A549 (cell line): ENCODE measurements around the gene ZNF22. TPM values are rescaled to one million over a fixed set of nuclear protein-coding genes. Genes with fewer than 3 reads are reported as not detected.

Source experiments
- ATAC-seq, 2 experiments: fragments of 200-7000 bp in 1 of 2; fragments of >200 bp in 1 of 2; cut with Nextera tagmentation in 1 of 2; cut with Tn5 transposase in 1 of 2; 3 replicates each; pipeline versions ENCODE4 v1.8.0 to v1.9.1; 2018 to 2020; ENCODE audit warnings: mild to moderate bottlenecking in 1 of 2, moderate library complexity in 1 of 2
- CTCF ChIA-PET: fragments of 300-600 bp; sonication (Branson Sonifier 250); formaldehyde crosslinking; extraction: SDS; loops from one replicate; lab custom pipeline; 2021; ENCODE audit warnings: antibody characterized with exemption, inconsistent platforms; lab: Yijun Ruan, JAX
- POLR2A ChIA-PET: fragments of 350-600 bp; formaldehyde crosslinking; extraction: SDS; loops from one replicate; lab custom pipeline; 2021; ENCODE audit warnings: antibody characterized with exemption, inconsistent platforms; lab: Yijun Ruan, JAX
- DNase-seq, 2 experiments: peaks; one replicate each; pipeline versions ENCODE4 v3.0.0 to v3.0.0-alpha.2; 2011 to 2016; ENCODE audit warnings: low read depth in 1 of 2, low spot score in 1 of 2
- FAIRE-seq: peaks from 2 replicates; lab custom pipeline; 2011; peaks lifted over from hg19 to GRCh38; lab: Jason Lieb, UNC
- H3K27ac ChIP-seq, 2 experiments: fragments of >200 bp; sonication (Bioruptor Twin); formaldehyde crosslinking; 3 replicates each; pipeline ENCODE4 v1.5.1; 2016 to 2017
- H3K4me1 ChIP-seq: fragments of >200 bp; sonication (Bioruptor Twin); formaldehyde crosslinking; 3 replicates; pipeline ENCODE4 v1.6.1; 2016
- H3K4me2 ChIP-seq: fragments of >200 bp; sonication (Bioruptor Twin); formaldehyde crosslinking; 3 replicates; pipeline ENCODE4 v1.6.1; 2016
- H3K4me3 ChIP-seq: fragments of >200 bp; sonication (Bioruptor Twin); formaldehyde crosslinking; 3 replicates; pipeline ENCODE4 v1.5.1; 2016
- H3K9me3 ChIP-seq: fragments of >200 bp; sonication (Bioruptor Twin); formaldehyde crosslinking; 3 replicates; pipeline ENCODE4 v1.6.1; 2016
- CHD2 ChIP-seq: fragments of 150-350 bp; IDR thresholded peaks from 2 replicates; pipeline ENCODE4 v1.6.1; 2014; ENCODE audit warnings: low read length; ENCODE audit not compliant: partially characterized antibody
- CTCF ChIP-seq: fragments of >200 bp; sonication (Bioruptor Twin); formaldehyde crosslinking; IDR thresholded peaks from 3 replicates; pipeline ENCODE4 v1.5.1; 2016
- EP300 ChIP-seq, 2 experiments: fragments of >200 bp; sonication (Bioruptor Twin); formaldehyde crosslinking; IDR thresholded peaks; 2 replicates in 1 of 2; 3 replicates in 1 of 2; pipeline ENCODE4 v1.6.1; 2016 to 2017
- FOSB ChIP-seq: fragments of 250-450 bp; sonication (Bioruptor Pico); IDR thresholded peaks from 2 replicates; pipeline ENCODE4 v1.5.0; 2020; ENCODE audit warnings: mild to moderate bottlenecking, moderate library complexity
- GATA3 ChIP-seq: IDR thresholded peaks from 2 replicates; pipeline ENCODE4 v1.6.1; 2012; ENCODE audit warnings: borderline replicate concordance
- HDAC2 ChIP-seq: fragments of 200-600 bp; sonication (generic); IDR thresholded peaks from 2 replicates; pipeline ENCODE4 v1.6.1; 2016
- MAX ChIP-seq: IDR thresholded peaks from 2 replicates; pipeline ENCODE4 v1.6.1; 2012
- MYC ChIP-seq: IDR thresholded peaks from 2 replicates; pipeline ENCODE4 v1.6.1; 2012; ENCODE audit warnings: mild to moderate bottlenecking, inconsistent platforms, low read length, improper control_type of control experiment, borderline replicate concordance
- NPAS2 ChIP-seq: fragments of 250-450 bp; sonication (Bioruptor Pico); IDR thresholded peaks from 2 replicates; pipeline ENCODE4 v1.8.0; 2022; ENCODE audit warnings: mild to moderate bottlenecking, moderate library complexity, borderline replicate concordance
- NR3C1 ChIP-seq: fragments of >200 bp; sonication (Bioruptor Twin); formaldehyde crosslinking; IDR thresholded peaks from 3 replicates; pipeline ENCODE4 v1.6.1; 2017
- PHF8 ChIP-seq: fragments of 200-600 bp; sonication (generic); IDR thresholded peaks from 2 replicates; pipeline ENCODE4 v1.6.1; 2016; ENCODE audit warnings: low read depth, mild to moderate bottlenecking, antibody characterized with exemption, moderate library complexity, borderline replicate concordance
- POLR2A ChIP-seq: IDR thresholded peaks from 2 replicates; pipeline ENCODE4 v1.6.1; 2012; ENCODE audit warnings: mild to moderate bottlenecking, low read length
- RAD21 ChIP-seq, 2 experiments: fragments of >200 bp in 1 of 2; sonication (Bioruptor Twin) in 1 of 2; formaldehyde crosslinking in 1 of 2; IDR thresholded peaks in 1 of 2; conservative IDR thresholded peaks in 1 of 2; 2 replicates in 1 of 2; 3 replicates in 1 of 2; pipeline ENCODE4 v1.6.1; 2012 to 2018; ENCODE audit warnings: inconsistent platforms in 1 of 2
- RARB ChIP-seq: fragments of 250-450 bp; sonication (Bioruptor Pico); IDR thresholded peaks from 2 replicates; pipeline ENCODE4 v1.8.0; 2021; ENCODE audit warnings: mild to moderate bottlenecking, moderate library complexity
- RCOR1 ChIP-seq: fragments of 150-350 bp; IDR thresholded peaks from 2 replicates; pipeline ENCODE4 v1.6.1; 2014; ENCODE audit warnings: antibody characterized with exemption, low read length, low read depth
- SMC3 ChIP-seq: fragments of >200 bp; sonication (Bioruptor Twin); formaldehyde crosslinking; IDR thresholded peaks from 3 replicates; pipeline ENCODE4 v1.6.1; 2018; ENCODE audit warnings: inconsistent platforms
- USF2 ChIP-seq: fragments of 450-650 bp; IDR thresholded peaks from 2 replicates; pipeline ENCODE4 v1.6.1; 2014; ENCODE audit warnings: antibody characterized with exemption
- ZSCAN20 ChIP-seq: fragments of 250-450 bp; sonication (Bioruptor Pico); IDR thresholded peaks from 2 replicates; pipeline ENCODE4 v1.8.0; 2022; ENCODE audit warnings: mild to moderate bottlenecking, moderate library complexity
- WGBS: methylation state at CpG from one replicate; pipeline ENCODE4 v1.1.6; 2017; ENCODE audit errors: missing lambda C conversion rate; 5-methylcytosine and 5-hydroxymethylcytosine counted together
- polyA plus RNA-seq, 4 experiments: library from polyadenylated mRNA; depleted of rRNA in 3 of 4; stranded (reverse); fragments of >200 nt; fragmentation: RNase III in 1 of 4; extraction: RNeasy Plus Mini Kit Qiagen cat#74134 plus additional on column Dnase treatment in 1 of 4; gene quantifications; 2 replicates in 3 of 4; 3 replicates in 1 of 4; pipeline ENCODE4 v1.2.3, GENCODE V29; 2011 to 2017

Gene ZNF22
- polyA plus RNA-seq, 2 of the 4 experiments (the other 2 are of a cell fraction) = 8.5 to 13.0 TPM

GRCh38 chr10:44986670-44987069 lies 14.1 kb upstream of the ZNF22 start:
- ATAC-seq = no peak
- Histone ChIP-seq H3K4me3 (no peak overlapping the region), H3K4me2 (no peak overlapping the region), H3K9me3 (no peaks in the 10 kb centered on the region), H3K4me1 (peaks cover 19% of the 10 kb centered on the region), H3K27ac (no peak overlapping the region)
- no peak for DNase-seq
- 70% methylated on average over 3 of the region's 3 CpGs for WGBS
- CTCF ChIA-PET = interaction anchor here (0.7 to 1.4 kb wide), 2 partner anchors 23 to 1912 kb away, joined by 3 read pairs; no protein-coding TSS in a partner anchor
- POLR2A ChIA-PET = interaction anchor here (0.7 kb wide), 1 partner anchor 24 kb away, joined by 3 read pairs; no protein-coding TSS in a partner anchor
- FAIRE-seq = no peak
- TF ChIP-seq CTCF (no peak), POLR2A (no peak), MYC (no peak), MAX (no peak)

GRCh38 chr10:44988957-44989585 lies 11.7 kb upstream of the ZNF22 start:
- no peak for FAIRE-seq

GRCh38 chr10:44989597-44990301 lies 11.0 kb upstream of the ZNF22 start:
- no peak overlapping the region for H3K4me3 ChIP-seq
- ATAC-seq (no peak), FAIRE-seq (no peak), DNase-seq (no peak)
- no peak overlapping the region for H3K4me2 ChIP-seq
- H3K27ac ChIP-seq = no peak overlapping the region
- H3K9me3 ChIP-seq = no peaks in the 10 kb centered on the region
- ChIA-PET POLR2A (interaction anchor here (0.8 kb wide), 1 partner anchor 11 kb away, joined by 4 read pairs; the partner anchor contains the start of gene DEPP1), CTCF (interaction anchor here (0.9 to 4.3 kb wide), 8 partner anchors 9 to 60 kb away, joined by 3 to 30 read pairs (median 4); partner anchors contain the start of gene DEPP1)
- H3K4me1 ChIP-seq = peaks cover 10% of the 10 kb centered on the region; the same call in 2 of the 3 replicates
- 78% methylated on average over 14 of the region's 14 CpGs for WGBS
- TF ChIP-seq SMC3 = no peak
- no peak for TF ChIP-seq USF2
- TF ChIP-seq RCOR1 = no peak
- no peak for TF ChIP-seq RARB (CRISPR knock-in tag)
- TF ChIP-seq CHD2 = no peak
- no peak for TF ChIP-seq FOSB (CRISPR knock-in tag)
- no peak for TF ChIP-seq EP300 (IDR thresholded peaks at IDR 0.05)
- no peak for TF ChIP-seq NPAS2 (CRISPR knock-in tag)
- no peak for TF ChIP-seq NR3C1
- TF ChIP-seq PHF8 = no peak
- TF ChIP-seq CTCF = no peak
- no peak for TF ChIP-seq GATA3

More at GRCh38 chr10:44988957-44989585, 11.7 kb upstream of the ZNF22 start:
- ATAC-seq (no peak), DNase-seq (no peak)
- H3K9me3 ChIP-seq = no peaks in the 10 kb centered on the region
- ChIA-PET CTCF (interaction anchor here (1.2 to 4.3 kb wide), 3 partner anchors 8 to 56 kb away, joined by 4 to 30 read pairs (median 5); no protein-coding TSS in a partner anchor), POLR2A (no interaction called here)
- peaks cover 10% of the 10 kb centered on the region; the same call in 2 of the 3 replicates for H3K4me1 ChIP-seq
- no peak overlapping the region for H3K4me2 ChIP-seq
- no peak overlapping the region for H3K4me3 ChIP-seq
- TF ChIP-seq HDAC2 = no peak
- no peak for TF ChIP-seq RAD21 (conservative IDR thresholded peaks at IDR 0.05 in 1 of 2, IDR thresholded peaks at IDR 0.05 in 1 of 2)
- no peak for TF ChIP-seq ZSCAN20 (CRISPR knock-in tag)
- WGBS = 71% methylated on average over 10 of the region's 10 CpGs
- no peak overlapping the region for H3K27ac ChIP-seq
